IPS DF 6.9 (cell line): ENCODE results near the gene TDRD12.

ENCODE experiments used
- DNase-seq: peaks from one replicate; pipeline ENCODE4 v3.0.0-alpha.2; 2013; ENCODE audit warnings: low read depth, low spot score
- H3K27ac ChIP-seq: one replicate; pipeline ENCODE4 v1.5.1; 2013; ENCODE audit warnings: low read length, control low read depth
- H3K27me3 ChIP-seq: 2 replicates; pipeline ENCODE4 v1.6.1; 2013; ENCODE audit warnings: mild to moderate bottlenecking, low read length; ENCODE audit not compliant: control insufficient read depth, insufficient read depth
- H3K36me3 ChIP-seq: 2 replicates; pipeline ENCODE4 v1.6.1; 2013; ENCODE audit warnings: low read length; ENCODE audit not compliant: control insufficient read depth, insufficient read depth
- H3K4me1 ChIP-seq: 2 replicates; pipeline ENCODE4 v1.6.1; 2013; ENCODE audit warnings: low read length; ENCODE audit not compliant: control insufficient read depth, insufficient read depth
- H3K4me3 ChIP-seq: 2 replicates; pipeline ENCODE4 v1.5.1; 2013; ENCODE audit warnings: mild to moderate bottlenecking, low read length
- H3K9me3 ChIP-seq: 2 replicates; pipeline ENCODE4 v1.6.1; 2013; ENCODE audit warnings: low read length, inconsistent platforms; ENCODE audit not compliant: control insufficient read depth, insufficient read depth
- WGBS: extraction: QIAGEN DNeasy Blood & Tissue Kit; methylation state at CpG from one replicate; pipeline ENCODE4 v1.1.7; 2013; ENCODE audit warnings: mixed read lengths, missing lambda C conversion rate; ENCODE audit not compliant: insufficient read length, insufficient coverage; 5-methylcytosine and 5-hydroxymethylcytosine counted together

Gene TDRD12

GRCh38 chr19:32808236-32808635, 88.7 kb downstream of the TDRD12 start:
- no peak overlapping the region for H3K27ac ChIP-seq
- no peaks in the 10 kb centered on the region for H3K9me3 ChIP-seq
- WGBS: no CpG with 5 or more reads among the region's 4 CpGs
- H3K4me1 ChIP-seq: no peaks in the 10 kb centered on the region
- no peak for DNase-seq
- H3K4me3 ChIP-seq: no peak overlapping the region
- no peaks in the 10 kb centered on the region for H3K36me3 ChIP-seq
- no peaks in the 10 kb centered on the region for H3K27me3 ChIP-seq

GRCh38 chr19:32809254-32809653, 89.7 kb downstream of the TDRD12 start:
- no peak overlapping the region for H3K27ac ChIP-seq
- no peaks in the 10 kb centered on the region for H3K27me3 ChIP-seq
- no peaks in the 10 kb centered on the region for H3K36me3 ChIP-seq
- no CpG with 5 or more reads among the region's 5 CpGs for WGBS
- no peaks in the 10 kb centered on the region for H3K4me1 ChIP-seq
- DNase-seq: no peak
- H3K9me3 ChIP-seq: no peaks in the 10 kb centered on the region
- no peak overlapping the region for H3K4me3 ChIP-seq

- no peak overlapping the region for H3K4me3 ChIP-seq
- no peak for DNase-seq
- H3K27me3 ChIP-seq: no peaks in the 10 kb centered on the region
- H3K27ac ChIP-seq: no peak overlapping the region
- no peaks in the 10 kb centered on the region for H3K9me3 ChIP-seq
- no peaks in the 10 kb centered on the region for H3K36me3 ChIP-seq
- no CpG with 5 or more reads among the region's 3 CpGs for WGBS
- no peaks in the 10 kb centered on the region for H3K4me1 ChIP-seq
These were observed 90.2 kb downstream of the TDRD12 start for GRCh38 chr19:32809754-32810153.

- Histone ChIP-seq H3K27me3 (no peaks in the 10 kb centered on the region), H3K9me3 (no peaks in the 10 kb centered on the region), H3K36me3 (no peaks in the 10 kb centered on the region), H3K27ac (no peak overlapping the region), H3K4me3 (no peak overlapping the region), H3K4me1 (no peaks in the 10 kb centered on the region)
- no CpG with 5 or more reads among the region's 9 CpGs for WGBS
- no peak for DNase-seq
These were observed 90.9 kb downstream of the TDRD12 start for GRCh38 chr19:32810452-32810851.

- H3K4me1 ChIP-seq: no peaks in the 10 kb centered on the region
- H3K36me3 ChIP-seq: no peaks in the 10 kb centered on the region
- no peaks in the 10 kb centered on the region for H3K9me3 ChIP-seq
- H3K27ac ChIP-seq: no peak overlapping the region
- no peak overlapping the region for H3K4me3 ChIP-seq
- H3K27me3 ChIP-seq: no peaks in the 10 kb centered on the region
- no CpG with 5 or more reads among the region's 11 CpGs for WGBS
- DNase-seq: no peak
These were observed 91.6 kb downstream of the TDRD12 start for GRCh38 chr19:32811151-32811550.

- no peak for DNase-seq
- no peaks in the 10 kb centered on the region for H3K36me3 ChIP-seq
- H3K27me3 ChIP-seq: no peaks in the 10 kb centered on the region
- WGBS: no CpG with 5 or more reads among the region's 10 CpGs
- H3K9me3 ChIP-seq: no peaks in the 10 kb centered on the region
- no peak overlapping the region for H3K27ac ChIP-seq
- peaks cover 2% of the 10 kb centered on the region; the same call in 1 of the 2 replicates for H3K4me1 ChIP-seq
- H3K4me3 ChIP-seq: no peak overlapping the region; the same call in 1 of the 2 replicates
These were observed 92.5 kb downstream of the TDRD12 start for GRCh38 chr19:32812036-32812435.

- Histone ChIP-seq H3K27ac (no peak overlapping the region), H3K4me3 (no peak overlapping the region), H3K36me3 (no peaks in the 10 kb centered on the region), H3K9me3 (no peaks in the 10 kb centered on the region), H3K27me3 (no peaks in the 10 kb centered on the region), H3K4me1 (peaks cover 5% of the 10 kb centered on the region)
- no peak for DNase-seq
- WGBS: no CpG with 5 or more reads among the region's 3 CpGs
These were observed 93.0 kb downstream of the TDRD12 start for GRCh38 chr19:32812571-32812970.

GRCh38 chr19:32813862-32814425, 94.4 kb downstream of the TDRD12 start:
- no peaks in the 10 kb centered on the region for H3K9me3 ChIP-seq
- DNase-seq: no peak
- peaks cover 5% of the 10 kb centered on the region for H3K4me1 ChIP-seq
- H3K36me3 ChIP-seq: no peaks in the 10 kb centered on the region
- no peaks in the 10 kb centered on the region for H3K27me3 ChIP-seq
- H3K4me3 ChIP-seq: no peak overlapping the region
- H3K27ac ChIP-seq: no peak overlapping the region
- no CpG with 5 or more reads among the region's 15 CpGs for WGBS

GRCh38 chr19:32814624-32815023, 95.1 kb downstream of the TDRD12 start:
- no peak overlapping the region for H3K27ac ChIP-seq
- H3K9me3 ChIP-seq: no peaks in the 10 kb centered on the region
- no peaks in the 10 kb centered on the region for H3K27me3 ChIP-seq
- no peak for DNase-seq
- H3K36me3 ChIP-seq: no peaks in the 10 kb centered on the region
- H3K4me3 ChIP-seq: no peak overlapping the region
- WGBS: 100% methylated on average over 1 of the region's 6 CpGs
- H3K4me1 ChIP-seq: peaks cover 5% of the 10 kb centered on the region

GRCh38 chr19:32816555-32817099, 97.1 kb downstream of the TDRD12 start:
- no peak for DNase-seq
- Histone ChIP-seq H3K9me3 (no peaks in the 10 kb centered on the region), H3K4me1 (peaks cover 5% of the 10 kb centered on the region), H3K36me3 (no peaks in the 10 kb centered on the region), H3K4me3 (no peak overlapping the region), H3K27me3 (no peaks in the 10 kb centered on the region), H3K27ac (no peak overlapping the region)
- WGBS: no CpG with 5 or more reads among the region's 7 CpGs
